ENCODE results near the gene FAM9B. TPM values are rescaled to one million over a fixed set of nuclear protein-coding genes. Genes with fewer than 3 reads are reported as not detected.

Gene FAM9B
- total RNA-seq, 1 experiment from 2014 or later = not detected

GRCh38 chrX:8981723-8982122 lies 52.2 kb downstream of the FAM9B start:
- Histone ChIP-seq H3K4me2 (no peak overlapping the region), H3K4me3 (no peak overlapping the region), H3K9me2 (ENCODE audit: insufficient read depth) (no peaks in the 10 kb centered on the region), H3K27me3 (ENCODE audit: insufficient read depth, low read depth) (no peaks in the 10 kb centered on the region), H3K4me1 (replicated peaks; ENCODE audit: insufficient read depth) (no peaks in the 10 kb centered on the region), H3K79me2 (ENCODE audit: low read depth) (no peaks in the 10 kb centered on the region), H4K20me1 (ENCODE audit: insufficient read depth) (no peaks in the 10 kb centered on the region), H2AFZ (no peak overlapping the region), H3K27ac (no peak overlapping the region), H3K9me3 (ENCODE audit: insufficient read depth, low read depth) (no peaks in the 10 kb centered on the region), H3K36me3 (ENCODE audit: low read depth) (no peaks in the 10 kb centered on the region), H3F3A (ENCODE audit: insufficient read depth, low read depth) (no peaks in the 10 kb centered on the region)
- ChIA-PET CTCF (no interaction called here), POLR2A (ENCODE audit: unreplicated experiment) (no interaction called here)
- DNase-seq = no peak
- BruUV-seq (replicated peaks) = no TSS peak
- intact Hi-C loops (cut with micrococcal nuclease; ENCODE audit: unreplicated experiment) = no loop called here
- TF ChIP-seq EZH2 (IDR thresholded peaks at IDR 0.05; ENCODE audit: low read depth) = no peak
- no peak for TF ChIP-seq CTCF (conservative IDR thresholded peaks at IDR 0.05)

DNA sequence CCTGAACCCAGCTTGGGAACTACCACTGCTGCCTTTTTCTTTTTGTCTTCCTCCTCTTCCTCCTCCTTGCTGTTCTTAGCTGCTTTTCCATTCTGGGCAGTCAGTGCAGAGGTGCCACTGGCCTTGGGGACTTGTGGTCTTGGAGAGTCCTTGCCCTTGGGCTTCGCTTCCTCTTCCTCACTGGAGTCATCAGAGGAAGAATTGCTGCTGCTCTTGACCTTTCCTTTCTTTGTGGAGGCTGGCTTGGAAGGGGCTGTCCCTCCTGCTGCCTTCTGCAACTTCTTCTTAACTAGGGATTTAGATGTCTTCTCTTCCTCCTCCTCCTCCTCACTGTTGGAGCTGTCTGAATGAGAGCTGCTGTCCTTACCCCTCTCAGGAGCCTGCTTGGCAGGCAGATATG lies 53.2 kb downstream of the FAM9B start:
- no peaks in the 10 kb centered on the region for H3K27me3 ChIP-seq (ENCODE audit: insufficient read depth, low read depth)
- no peaks in the 10 kb centered on the region for H3K9me2 ChIP-seq (ENCODE audit: insufficient read depth)
- no peaks in the 10 kb centered on the region for H3F3A ChIP-seq (ENCODE audit: insufficient read depth, low read depth)
- H3K36me3 ChIP-seq (ENCODE audit: low read depth) = no peaks in the 10 kb centered on the region
- no peak overlapping the region for H3K4me3 ChIP-seq
- ChIA-PET CTCF (no interaction called here), POLR2A (ENCODE audit: unreplicated experiment) (no interaction called here)
- H3K4me2 ChIP-seq = no peak overlapping the region
- no peaks in the 10 kb centered on the region for H4K20me1 ChIP-seq (ENCODE audit: insufficient read depth)
- H2AFZ ChIP-seq = no peak overlapping the region
- no peaks in the 10 kb centered on the region for H3K79me2 ChIP-seq (ENCODE audit: low read depth)
- H3K9me3 ChIP-seq (ENCODE audit: insufficient read depth, low read depth) = no peaks in the 10 kb centered on the region
- BruUV-seq (replicated peaks) = no TSS peak
- no peak overlapping the region for H3K27ac ChIP-seq
- TF ChIP-seq CTCF (conservative IDR thresholded peaks at IDR 0.05) (no peak), EZH2 (IDR thresholded peaks at IDR 0.05; ENCODE audit: low read depth) (no peak)
- H3K4me1 ChIP-seq (replicated peaks; ENCODE audit: insufficient read depth) = no peaks in the 10 kb centered on the region
- intact Hi-C loops (cut with micrococcal nuclease; ENCODE audit: unreplicated experiment) = no loop called here
- DNase-seq = no peak

Other genes with a start within 250 kb of the FAM9B start
- not detected in 2 replicates for gene FAM9A, start 232.7 kb downstream of the FAM9B start, total RNA-seq (2021)

Data from PC-9 (cell line).